Measurements from ENCODE around the gene CELSR1.

DNA sequence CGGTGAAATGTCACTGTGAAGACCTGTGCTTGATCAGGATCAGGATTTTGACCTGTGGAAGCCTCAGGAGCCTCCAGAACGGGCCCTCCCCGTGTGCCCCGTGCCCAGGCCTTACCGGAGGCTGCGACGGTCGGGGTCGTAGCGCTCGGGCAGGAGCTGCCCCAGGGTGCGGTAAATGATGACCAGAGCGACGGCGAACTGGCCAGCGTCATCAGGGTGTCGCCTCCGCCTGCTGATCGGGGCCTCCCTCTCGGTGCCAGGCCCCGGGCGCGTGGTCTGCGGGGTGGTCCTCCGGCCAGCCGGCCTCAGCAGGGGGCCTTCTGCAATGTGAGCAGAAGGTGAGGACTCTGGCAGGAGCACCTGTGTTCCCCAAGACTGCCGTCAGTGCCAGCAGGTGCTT, 155.7 kb downstream of the CELSR1 start:
- TF ChIP-seq POLR2AphosphoS5 (IDR thresholded peaks at IDR 0.05; ENCODE audit: low read depth, low read length): no peak
- TF ChIP-seq, protein P1, sequence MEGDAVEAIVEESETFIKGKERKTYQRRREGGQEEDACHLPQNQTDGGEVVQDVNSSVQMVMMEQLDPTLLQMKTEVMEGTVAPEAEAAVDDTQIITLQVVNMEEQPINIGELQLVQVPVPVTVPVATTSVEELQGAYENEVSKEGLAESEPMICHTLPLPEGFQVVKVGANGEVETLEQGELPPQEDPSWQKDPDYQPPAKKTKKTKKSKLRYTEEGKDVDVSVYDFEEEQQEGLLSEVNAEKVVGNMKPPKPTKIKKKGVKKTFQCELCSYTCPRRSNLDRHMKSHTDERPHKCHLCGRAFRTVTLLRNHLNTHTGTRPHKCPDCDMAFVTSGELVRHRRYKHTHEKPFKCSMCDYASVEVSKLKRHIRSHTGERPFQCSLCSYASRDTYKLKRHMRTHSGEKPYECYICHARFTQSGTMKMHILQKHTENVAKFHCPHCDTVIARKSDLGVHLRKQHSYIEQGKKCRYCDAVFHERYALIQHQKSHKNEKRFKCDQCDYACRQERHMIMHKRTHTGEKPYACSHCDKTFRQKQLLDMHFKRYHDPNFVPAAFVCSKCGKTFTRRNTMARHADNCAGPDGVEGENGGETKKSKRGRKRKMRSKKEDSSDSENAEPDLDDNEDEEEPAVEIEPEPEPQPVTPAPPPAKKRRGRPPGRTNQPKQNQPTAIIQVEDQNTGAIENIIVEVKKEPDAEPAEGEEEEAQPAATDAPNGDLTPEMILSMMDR (IDR thresholded peaks at IDR 0.05): no peak
